Right kidney (tissue), 1 donor: Measurements from ENCODE around the gene TIMM22.
"Not testable (repeated sequence)": the region's sequence is repeated elsewhere in the genome, so short reads cannot be mapped to it uniquely, and the experiment has no call there.

Source experiments
- DNase-seq: peaks from one replicate; pipeline ENCODE4 v3.0.0-alpha.2; 2016

The TIMM22 gene

GRCh38 chr17:970364-970763, 26.6 kb upstream of the TIMM22 start:
- no peak for DNase-seq

GRCh38 chr17:971861-972260, 25.1 kb upstream of the TIMM22 start:
- DNase-seq: not testable (repeated sequence)

- no peak for DNase-seq
Measured at GRCh38 chr17:973053-973452, 23.9 kb upstream of the TIMM22 start.

- DNase-seq: not testable (repeated sequence)
Measured at GRCh38 chr17:974778-975177, 22.2 kb upstream of the TIMM22 start.

- DNase-seq: no peak
Measured at GRCh38 chr17:975371-975915, 21.5 kb upstream of the TIMM22 start.

- no peak for DNase-seq
Measured at GRCh38 chr17:976312-976711, 20.6 kb upstream of the TIMM22 start.

GRCh38 chr17:977166-977565, 19.8 kb upstream of the TIMM22 start:
- no peak for DNase-seq

GRCh38 chr17:978103-979093, 18.5 kb upstream of the TIMM22 start:
- peak; percentile 74 for DNase-seq

- no peak for DNase-seq
Measured at GRCh38 chr17:979212-979538, 17.8 kb upstream of the TIMM22 start.

GRCh38 chr17:979539-980405, 17.2 kb upstream of the TIMM22 start, which contains the start of gene NXN:
Gene NXN, minus strand, starts transcription at chr17:979776.
- peak; percentile 97 for DNase-seq

- DNase-seq: peak; percentile 78
Measured at GRCh38 chr17:980406-981291, 16.3 kb upstream of the TIMM22 start.

- no peak for DNase-seq
Measured at GRCh38 chr17:981292-981658, 15.7 kb upstream of the TIMM22 start.

- no peak for DNase-seq
Measured at GRCh38 chr17:983921-984320, 13.0 kb upstream of the TIMM22 start.

GRCh38 chr17:986322-986929, 10.5 kb upstream of the TIMM22 start:
- DNase-seq: no peak

GRCh38 chr17:987931-988330, 9.0 kb upstream of the TIMM22 start:
- DNase-seq: no peak

GRCh38 chr17:988561-988960, 8.4 kb upstream of the TIMM22 start:
- no peak for DNase-seq

GRCh38 chr17:992933-993332, 4.0 kb upstream of the TIMM22 start:
- DNase-seq: no peak

GRCh38 chr17:995324-995723, 1.6 kb upstream of the TIMM22 start:
- DNase-seq: not testable (repeated sequence)

GRCh38 chr17:998111-998510, 1.2 kb downstream of the TIMM22 start:
- DNase-seq: no peak

GRCh38 chr17:1000597-1001461, 3.9 kb downstream of the TIMM22 start:
- DNase-seq: no peak
